ENCODE data around the gene SAE1.

DNA sequence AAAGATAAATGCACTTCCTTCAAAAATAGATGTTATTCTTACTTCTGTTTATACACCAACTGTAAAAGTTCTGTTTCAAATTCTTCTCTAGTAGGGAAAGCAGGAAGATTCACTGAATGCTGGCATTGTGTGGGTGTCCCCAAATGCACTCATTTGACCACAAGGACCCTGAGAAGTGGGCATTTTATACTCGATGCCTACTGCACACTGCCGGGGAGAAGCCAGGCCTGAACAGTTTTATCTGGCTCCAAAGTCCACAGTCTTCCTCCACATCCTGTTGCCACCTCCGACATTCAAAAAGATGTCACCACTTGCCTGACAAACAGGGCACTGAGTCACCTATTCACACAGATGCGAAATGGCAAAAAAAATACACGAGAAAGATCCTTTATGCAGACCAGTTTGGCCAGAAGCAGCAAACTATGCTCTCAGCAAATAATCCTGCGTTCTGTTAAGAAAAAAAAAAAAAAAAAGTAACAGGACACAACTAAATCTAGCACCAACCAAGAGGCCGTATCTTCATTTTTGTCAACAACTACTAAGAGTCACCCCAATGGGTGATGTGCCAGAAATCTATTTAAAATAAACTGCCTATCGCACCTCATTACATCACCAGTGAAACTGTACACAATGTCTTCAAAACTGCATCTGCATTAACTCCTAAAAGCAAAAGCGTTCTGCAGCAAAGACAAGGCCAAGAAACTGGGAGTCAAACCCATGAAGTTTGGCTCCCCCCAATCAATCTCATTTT is 23.3 kb upstream of the SAE1 start:
- TF ChIP-seq EZH2 (IDR thresholded peaks at IDR 0.05) (no peak), POLR2AphosphoS5 (IDR thresholded peaks at IDR 0.05; ENCODE audit: borderline replicate concordance, low read depth, low read length) (no peak), FOXP2 (optimal IDR thresholded peaks at IDR 0.05; ENCODE audit: control extremely low read depth, extremely low read length, insufficient read depth) (no peak)
